ENCODE measurements around the gene ADAMTSL1. TPM values are rescaled to one million over a fixed set of nuclear protein-coding genes. Genes with fewer than 3 reads are reported as not detected.

ADAMTSL1 gene
- total RNA-seq, 2 experiments from 2014 or later = not detected

GRCh38 chr9:18810581-18810980 lies 336.6 kb downstream of the ADAMTSL1 start:
- POLR2A ChIA-PET = interaction anchor here (0.6 kb wide), 1 partner anchor 989 kb away, joined by 3 read pairs; no protein-coding TSS in a partner anchor
- H4K20me1 ChIP-seq (ENCODE audit: insufficient read depth, low read length) = no peaks in the 10 kb centered on the region
- BruUV-seq (replicated peaks) = no TSS peak
- no peak for DNase-seq (ENCODE audit: low spot score)
- H3K9me2 ChIP-seq (ENCODE audit: insufficient read depth, low read length) = no peaks in the 10 kb centered on the region
- CTCF ChIA-PET (ENCODE audit: unreplicated experiment) = no interaction called here
- H3K4me1 ChIP-seq (ENCODE audit: insufficient read depth, low read length, poor library complexity, severe bottlenecking) = no peaks in the 10 kb centered on the region
- no peaks in the 10 kb centered on the region for H3K9me3 ChIP-seq (ENCODE audit: low read length)
- H3K79me2 ChIP-seq (ENCODE audit: insufficient read depth, low read depth, low read length) = no peaks in the 10 kb centered on the region
- TF ChIP-seq EZH2phosphoT487 (IDR thresholded peaks at IDR 0.05; ENCODE audit: borderline replicate concordance, low read depth, low read length) (no peak), CTCF (conservative IDR thresholded peaks at IDR 0.05; ENCODE audit: low read length) (no peak)
- no peak overlapping the region for H2AFZ ChIP-seq (ENCODE audit: low read length)
- H3K36me3 ChIP-seq (ENCODE audit: insufficient read depth, low read length) = no peaks in the 10 kb centered on the region
- intact Hi-C loops (cut with micrococcal nuclease; ENCODE audit: unreplicated experiment) = no loop called here
- H3K4me2 ChIP-seq (ENCODE audit: low read length) = no peak overlapping the region
- H3K4me3 ChIP-seq (ENCODE audit: low read depth, low read length, poor library complexity, severe bottlenecking) = no peak overlapping the region
- no peak overlapping the region for H3K27ac ChIP-seq (ENCODE audit: low read depth, low read length, poor library complexity, severe bottlenecking)

GRCh38 chr9:18811171-18811570 lies 337.2 kb downstream of the ADAMTSL1 start:
- Histone ChIP-seq H2AFZ (ENCODE audit: low read length) (no peak overlapping the region), H3K79me2 (ENCODE audit: insufficient read depth, low read depth, low read length) (no peaks in the 10 kb centered on the region), H4K20me1 (ENCODE audit: insufficient read depth, low read length) (no peaks in the 10 kb centered on the region), H3K4me3 (ENCODE audit: low read depth, low read length, poor library complexity, severe bottlenecking) (no peak overlapping the region), H3K4me1 (ENCODE audit: insufficient read depth, low read length, poor library complexity, severe bottlenecking) (no peaks in the 10 kb centered on the region), H3K27ac (ENCODE audit: low read depth, low read length, poor library complexity, severe bottlenecking) (no peak overlapping the region), H3K9me3 (ENCODE audit: low read length) (no peaks in the 10 kb centered on the region), H3K9me2 (ENCODE audit: insufficient read depth, low read length) (no peaks in the 10 kb centered on the region), H3K4me2 (ENCODE audit: low read length) (no peak overlapping the region), H3K36me3 (ENCODE audit: insufficient read depth, low read length) (no peaks in the 10 kb centered on the region)
- intact Hi-C loops (cut with micrococcal nuclease; ENCODE audit: unreplicated experiment) = no loop called here
- ChIA-PET CTCF (ENCODE audit: unreplicated experiment) (no interaction called here), POLR2A (interaction anchor here (0.6 kb wide), 1 partner anchor 399 kb away, joined by 3 read pairs; no protein-coding TSS in a partner anchor)
- no peak for TF ChIP-seq CTCF (conservative IDR thresholded peaks at IDR 0.05; ENCODE audit: low read length)
- no peak for TF ChIP-seq EZH2phosphoT487 (IDR thresholded peaks at IDR 0.05; ENCODE audit: borderline replicate concordance, low read depth, low read length)
- no TSS peak for BruUV-seq (replicated peaks)
- DNase-seq (ENCODE audit: low spot score) = no peak

GRCh38 chr9:18819418-18819817 lies 345.5 kb downstream of the ADAMTSL1 start:
- intact Hi-C loops (cut with micrococcal nuclease; ENCODE audit: unreplicated experiment) = no loop called here
- H3K4me3 ChIP-seq (ENCODE audit: low read depth, low read length, poor library complexity, severe bottlenecking) = no peak overlapping the region
- no peaks in the 10 kb centered on the region for H3K79me2 ChIP-seq (ENCODE audit: insufficient read depth, low read depth, low read length)
- no TSS peak for BruUV-seq (replicated peaks)
- no peak overlapping the region for H3K27ac ChIP-seq (ENCODE audit: low read depth, low read length, poor library complexity, severe bottlenecking)
- ChIA-PET CTCF (ENCODE audit: unreplicated experiment) (no interaction called here), POLR2A (no interaction called here)
- H4K20me1 ChIP-seq (ENCODE audit: insufficient read depth, low read length) = no peaks in the 10 kb centered on the region
- no peaks in the 10 kb centered on the region for H3K4me1 ChIP-seq (ENCODE audit: insufficient read depth, low read length, poor library complexity, severe bottlenecking)
- no peak for TF ChIP-seq CTCF (conservative IDR thresholded peaks at IDR 0.05; ENCODE audit: low read length)
- no peaks in the 10 kb centered on the region for H3K36me3 ChIP-seq (ENCODE audit: insufficient read depth, low read length)
- H3K9me3 ChIP-seq (ENCODE audit: low read length) = no peaks in the 10 kb centered on the region
- no peaks in the 10 kb centered on the region for H3K9me2 ChIP-seq (ENCODE audit: insufficient read depth, low read length)
- DNase-seq (ENCODE audit: low spot score) = no peak
- H2AFZ ChIP-seq (ENCODE audit: low read length) = no peak overlapping the region
- H3K4me2 ChIP-seq (ENCODE audit: low read length) = no peak overlapping the region
